Measurements from ENCODE around the gene GADD45B.
"Not testable (repeated sequence)": the region's sequence is repeated elsewhere in the genome, so short reads cannot be mapped to it uniquely, and the experiment has no call there.

Gene GADD45B

DNA sequence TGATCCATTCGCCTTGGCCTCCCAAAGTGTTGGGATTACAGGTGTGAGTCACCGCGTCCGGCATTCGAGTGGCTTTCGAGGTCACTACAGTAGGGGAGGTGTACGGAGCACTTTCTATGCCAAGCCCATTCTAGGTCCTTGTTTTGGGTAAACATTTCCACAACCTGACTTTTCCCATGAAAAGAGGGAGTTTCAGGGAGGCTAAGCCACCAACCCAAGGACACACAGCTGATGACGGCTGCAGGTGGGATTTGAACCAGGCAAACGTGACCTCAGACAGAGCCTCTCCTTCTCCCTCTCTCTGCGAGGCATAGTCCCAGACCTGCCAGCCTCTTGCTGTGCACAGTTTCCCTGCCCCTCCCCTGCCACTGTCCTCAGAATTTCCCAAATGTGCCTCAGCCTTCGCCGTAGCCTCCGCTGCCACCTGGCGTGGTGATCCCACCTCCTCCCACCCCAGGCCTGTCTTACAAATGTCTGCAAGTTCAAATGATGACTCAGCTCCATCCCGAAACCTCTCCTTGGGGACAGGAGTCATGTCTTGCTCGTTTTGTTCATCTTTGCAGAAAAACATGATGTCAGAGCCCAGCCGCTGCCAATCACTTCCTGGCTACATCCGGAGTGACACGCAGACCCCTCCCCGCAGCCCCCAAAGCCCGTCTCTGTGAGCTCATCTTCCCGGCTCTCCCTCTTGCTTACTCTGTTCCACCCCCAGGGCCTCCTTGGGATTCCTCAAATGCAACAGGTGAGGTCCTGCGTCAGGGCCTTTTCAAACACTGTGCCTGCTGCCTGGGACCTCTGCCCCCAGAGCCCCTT, 6.6 kb upstream of the GADD45B start:
- no peak for DNase-seq (ENCODE audit: low read depth)

DNA sequence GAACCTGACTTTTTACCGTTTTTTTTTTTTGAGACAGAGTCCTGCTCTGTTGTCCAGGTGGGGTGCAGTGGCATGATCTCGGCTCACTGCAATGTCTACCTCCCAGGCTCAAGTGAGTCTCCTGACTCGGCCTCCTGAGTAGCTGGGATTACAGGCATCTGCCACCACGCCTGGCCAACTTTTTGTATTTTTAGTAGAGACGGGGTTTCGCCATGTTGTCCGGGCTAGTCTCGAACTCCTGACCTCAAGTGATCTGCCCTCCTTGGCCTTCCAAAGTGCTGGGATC, 6.1 kb upstream of the GADD45B start:
- DNase-seq (ENCODE audit: low read depth) = not testable (repeated sequence)

DNA sequence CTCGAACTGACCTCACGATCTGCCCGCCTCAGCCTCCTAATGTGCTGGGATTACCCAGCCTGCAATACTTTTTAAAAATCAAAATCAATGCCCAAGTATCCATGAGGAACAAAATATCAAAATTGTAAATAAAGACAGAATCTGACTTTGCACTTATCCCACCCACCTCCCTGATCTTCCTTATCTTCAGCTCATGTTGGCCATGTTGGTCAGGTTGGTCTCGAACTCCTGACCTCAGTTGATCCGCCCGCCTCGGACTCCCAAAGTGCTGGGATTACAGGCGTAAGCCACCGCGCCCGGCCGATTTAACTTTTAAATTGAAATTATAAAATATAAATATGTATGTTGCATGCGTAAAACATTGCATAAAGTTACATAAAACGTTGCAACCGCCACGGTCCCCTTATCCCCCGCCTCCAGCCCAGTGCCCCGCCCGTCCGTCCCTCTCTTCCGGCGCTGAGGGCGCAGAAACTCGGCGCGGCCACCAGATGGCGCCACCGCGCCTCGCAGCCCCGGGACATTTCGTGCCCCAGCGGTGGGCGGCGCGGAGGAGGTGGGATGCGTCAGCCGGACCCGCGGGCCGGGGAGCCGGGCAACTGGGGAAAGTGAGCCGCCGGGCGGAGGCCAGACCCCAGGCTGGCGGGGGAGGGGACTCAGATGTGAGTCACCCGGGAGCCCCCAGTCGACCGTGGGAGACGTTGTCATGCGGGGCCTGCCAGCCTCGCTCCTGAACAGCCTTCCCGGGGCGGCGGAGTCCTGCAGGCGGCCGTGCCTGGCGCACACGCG, 1.5 kb upstream of the GADD45B start:
- no peak for DNase-seq (ENCODE audit: low read depth)

DNA sequence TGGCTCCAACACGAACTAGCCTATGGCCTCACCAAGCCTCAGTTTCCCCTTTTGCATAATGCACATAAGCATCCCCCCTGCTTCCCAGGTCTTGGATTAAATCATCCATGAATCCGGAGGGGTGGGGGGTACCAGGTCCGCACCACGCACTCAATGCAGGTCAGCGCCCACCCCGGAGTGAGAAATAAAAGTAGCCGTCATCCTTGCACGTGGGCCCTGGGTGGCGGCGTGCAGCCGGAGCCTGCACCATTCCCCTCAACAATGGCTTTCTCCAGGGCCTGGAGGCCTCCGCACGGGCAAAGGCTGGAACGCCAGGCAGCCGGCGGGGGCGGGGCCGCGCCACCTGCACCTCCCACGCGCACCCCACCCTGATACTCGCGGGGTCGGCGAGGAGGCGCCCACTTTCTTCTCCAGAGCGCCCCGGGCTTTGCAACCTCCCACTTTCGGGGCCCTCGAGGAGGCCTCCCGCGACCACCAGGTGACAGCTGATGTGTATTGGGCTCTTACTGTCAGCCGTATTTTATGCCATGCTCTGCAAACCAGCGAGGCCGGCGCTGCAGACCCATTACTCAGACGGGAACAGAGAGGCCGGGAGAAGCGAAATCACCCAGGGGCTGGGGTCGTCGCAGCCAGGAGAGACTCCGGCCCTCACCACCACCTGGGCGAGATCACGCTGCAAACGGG, 767 bp upstream of the GADD45B start:
- DNase-seq (ENCODE audit: low read depth) = no peak

GRCh38 chr19:2476451-2477140, 669 bp downstream of the GADD45B start:
- no peak for DNase-seq (ENCODE audit: low read depth)

DNA sequence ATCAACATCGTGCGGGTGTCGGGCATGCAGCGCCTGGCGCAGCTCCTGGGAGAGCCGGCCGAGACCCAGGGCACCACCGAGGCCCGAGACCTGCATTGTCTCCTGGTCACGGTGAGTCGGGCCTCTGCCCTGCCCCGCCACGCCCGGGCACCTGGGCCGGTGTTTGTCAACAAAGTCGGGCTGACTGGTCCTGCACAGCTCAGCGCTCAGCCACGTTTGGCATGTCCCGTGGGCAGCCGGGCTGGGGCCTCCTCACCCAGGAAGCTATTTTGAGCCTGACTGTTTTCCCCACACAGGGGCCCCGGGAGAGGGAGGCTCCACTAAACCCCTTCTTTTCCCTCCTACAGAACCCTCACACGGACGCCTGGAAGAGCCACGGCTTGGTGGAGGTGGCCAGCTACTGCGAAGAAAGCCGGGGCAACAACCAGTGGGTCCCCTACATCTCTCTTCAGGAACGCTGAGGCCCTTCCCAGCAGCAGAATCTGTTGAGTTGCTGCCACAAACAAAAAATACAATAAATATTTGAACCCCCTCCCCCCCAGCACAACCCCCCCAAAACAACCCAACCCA, 1.3 kb downstream of the GADD45B start:
- DNase-seq (ENCODE audit: low read depth) = no peak

- DNase-seq (ENCODE audit: low read depth) = no peak
Measured at GRCh38 chr19:2477732-2478191, 1.8 kb downstream of the GADD45B start.

GRCh38 chr19:2478278-2478755, 2.4 kb downstream of the GADD45B start:
- DNase-seq (ENCODE audit: low read depth) = no peak

- DNase-seq (ENCODE audit: low read depth) = no peak
Measured at GRCh38 chr19:2478756-2479555, 3.0 kb downstream of the GADD45B start.

DNA sequence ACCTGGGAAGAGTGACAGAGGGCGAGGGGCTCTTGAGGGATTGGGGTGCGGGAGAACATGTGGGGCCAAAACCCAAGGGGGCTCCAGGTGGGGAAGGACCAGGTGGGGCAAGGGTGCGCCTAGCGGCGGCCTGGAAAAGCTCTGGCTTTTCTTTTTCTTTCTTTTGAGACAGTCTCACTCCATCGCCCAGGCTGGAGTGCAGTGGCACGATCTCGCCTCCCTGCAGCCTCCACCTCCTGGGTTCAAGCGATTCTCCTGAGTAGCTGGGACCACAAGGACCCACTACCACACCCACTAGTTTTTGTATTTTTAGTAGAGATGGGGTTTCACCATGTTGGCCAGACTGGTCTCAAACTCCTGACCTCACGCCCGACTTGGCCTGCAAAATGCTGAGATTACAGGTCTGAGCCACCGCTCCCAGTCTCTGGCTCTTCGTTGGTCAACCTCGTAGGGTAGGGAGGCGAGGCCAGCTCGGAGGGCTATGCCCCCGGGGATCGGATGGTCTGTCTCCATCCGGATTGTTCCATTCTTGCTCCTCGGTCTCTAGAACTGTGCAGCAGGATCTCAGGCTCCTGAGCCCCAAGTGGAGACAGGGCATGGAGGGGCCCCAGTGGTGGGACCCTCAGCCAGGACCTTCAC, 3.7 kb downstream of the GADD45B start:
- no peak for DNase-seq (ENCODE audit: low read depth)

DNA sequence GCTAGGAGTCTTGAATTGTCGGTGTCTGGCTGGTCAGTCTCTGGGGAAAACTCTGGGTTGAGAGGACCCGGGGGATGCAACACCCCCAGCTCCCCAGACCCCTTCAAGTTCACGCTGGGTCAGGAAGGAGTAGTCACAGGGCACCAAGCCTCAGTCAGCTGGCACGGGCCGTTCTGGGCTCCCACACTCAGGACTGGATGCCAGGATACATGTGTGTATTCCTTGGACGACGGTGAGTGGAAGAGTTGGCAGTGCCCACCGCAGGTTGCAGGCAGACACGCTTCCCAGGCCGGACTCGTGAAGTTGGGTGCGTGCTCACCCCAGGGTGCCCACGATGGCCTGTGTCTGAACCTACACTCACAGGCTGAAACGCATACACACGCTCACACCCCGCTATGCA, 5.5 kb downstream of the GADD45B start:
- DNase-seq (ENCODE audit: low read depth) = no peak

DNA sequence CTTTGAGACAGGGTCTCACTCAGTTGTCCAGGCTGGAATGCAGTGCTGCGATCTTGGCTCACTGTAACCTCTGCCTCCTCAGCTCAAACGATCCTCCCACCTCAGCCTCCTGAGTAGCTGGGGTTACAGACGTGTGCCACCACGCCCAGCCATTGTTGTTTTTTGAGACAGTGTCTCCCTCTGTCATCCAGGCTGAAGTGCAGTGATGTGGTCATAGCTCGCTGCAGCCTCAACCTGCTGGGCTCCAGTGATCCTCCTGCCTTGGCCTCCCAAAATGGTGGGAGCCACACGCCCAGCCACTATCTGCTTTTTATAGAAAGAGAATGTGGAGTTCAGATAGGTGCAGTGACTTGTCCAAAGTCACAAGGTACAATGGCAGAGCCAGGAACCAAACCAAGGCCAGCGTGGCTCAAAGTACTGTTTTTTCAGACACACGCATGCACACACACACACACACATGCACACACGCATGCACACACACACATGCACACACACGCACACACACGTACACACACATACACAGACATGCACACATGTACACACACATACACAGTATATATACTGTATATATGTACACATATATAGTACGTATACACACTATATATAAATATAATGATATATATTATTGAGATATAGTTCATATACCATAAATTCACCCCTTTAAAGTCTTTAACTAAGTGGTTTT, 6.6 kb downstream of the GADD45B start:
- DNase-seq (ENCODE audit: low read depth) = no peak

DNA sequence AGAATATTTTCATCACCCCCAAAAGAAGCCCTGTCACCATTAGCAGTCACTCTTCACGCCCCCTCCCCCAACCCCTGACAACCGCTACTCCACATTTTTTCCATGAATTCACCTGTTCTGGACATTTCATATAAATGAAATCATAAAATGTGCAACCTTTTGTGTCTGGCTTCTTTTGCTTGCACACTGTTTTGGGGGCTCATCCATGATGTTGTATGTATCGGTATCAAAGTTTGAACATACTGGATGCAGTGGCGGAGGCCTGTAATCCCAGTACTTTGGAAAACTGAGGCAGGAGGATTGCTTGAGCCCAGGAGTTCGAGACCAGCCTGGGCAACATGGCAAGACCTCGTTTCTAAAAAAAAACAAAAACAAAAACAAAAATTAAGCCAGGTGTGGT, 7.2 kb downstream of the GADD45B start:
- no peak for DNase-seq (ENCODE audit: low read depth)

GRCh38 chr19:2483484-2484151, 7.7 kb downstream of the GADD45B start:
- DNase-seq (ENCODE audit: low read depth) = no peak

DNA sequence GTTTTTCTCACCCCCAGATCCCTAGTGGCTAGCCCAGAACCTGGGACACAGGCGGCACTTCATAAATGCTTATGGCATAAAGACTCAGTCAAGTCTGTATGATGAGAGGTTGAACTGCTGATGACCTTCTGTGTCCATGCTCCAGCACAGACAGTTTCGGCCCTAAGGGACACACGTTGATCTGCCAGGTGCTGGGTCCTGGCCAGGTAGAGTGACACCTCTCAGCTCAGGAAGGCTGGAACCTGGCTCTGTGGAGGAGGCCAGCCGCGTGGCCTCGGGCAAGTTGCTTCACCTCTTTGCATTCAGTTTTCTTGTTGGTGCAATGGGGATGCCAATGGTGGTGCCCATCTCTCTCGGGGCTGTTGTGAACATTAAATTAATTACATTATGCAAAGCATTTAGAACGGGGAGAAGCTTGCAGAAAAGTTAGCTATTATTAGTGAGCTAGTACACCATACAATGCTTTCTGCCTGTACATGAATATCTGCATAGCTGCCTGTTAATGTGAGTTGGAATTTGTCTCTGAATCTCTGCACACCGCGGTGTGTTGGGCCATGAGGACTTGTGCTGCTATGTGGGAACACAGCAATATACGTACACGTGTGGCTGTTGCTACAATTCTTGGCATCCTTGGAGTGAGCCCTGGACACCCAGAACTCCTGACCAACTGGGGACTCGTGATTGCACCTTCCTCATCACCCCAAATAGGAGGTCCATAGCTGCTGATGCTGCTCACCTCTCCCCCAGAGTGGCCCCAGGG, 8.4 kb downstream of the GADD45B start:
- DNase-seq (ENCODE audit: low read depth) = no peak

DNA sequence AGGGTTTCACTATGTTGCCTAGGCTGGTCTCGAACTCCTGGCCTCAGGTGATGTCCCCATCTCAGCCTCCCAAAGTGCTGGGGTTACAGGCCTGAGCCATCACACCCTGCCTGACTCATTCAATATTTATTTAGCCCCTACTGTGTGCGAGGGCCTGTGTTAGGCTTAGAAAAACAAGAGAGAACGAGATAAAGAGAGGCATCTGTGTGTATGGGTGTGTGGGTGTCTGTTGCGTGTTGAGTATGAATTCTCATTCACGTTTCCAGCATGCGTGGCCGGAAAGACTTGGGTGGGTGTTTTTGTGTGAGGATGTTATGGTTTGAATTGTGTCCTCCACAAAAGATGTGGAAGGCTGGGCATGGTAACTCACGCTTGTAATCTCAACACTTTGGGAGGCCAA, 9.5 kb downstream of the GADD45B start:
- DNase-seq (ENCODE audit: low read depth) = no peak

DNA sequence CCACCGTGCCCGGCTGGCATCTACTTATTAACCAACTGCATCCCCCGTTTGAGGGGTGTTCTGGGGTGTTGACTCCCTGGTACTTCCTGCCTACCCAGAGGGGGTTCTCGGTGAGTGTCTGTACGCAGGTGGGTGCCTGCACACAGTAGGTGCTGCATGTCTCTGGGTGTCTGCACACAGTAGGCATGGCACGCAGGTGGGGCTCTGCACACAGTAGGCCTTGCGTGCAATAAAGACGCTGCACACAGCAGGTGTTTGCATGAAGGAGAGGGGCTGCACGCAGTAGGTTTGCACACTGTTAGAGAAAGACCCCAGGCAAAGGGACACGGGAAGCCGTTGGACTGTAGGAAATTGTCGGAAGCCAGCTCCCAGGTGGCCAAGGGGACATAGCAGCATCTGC, 11.2 kb downstream of the GADD45B start:
- no peak for DNase-seq (ENCODE audit: low read depth)

- no peak for DNase-seq (ENCODE audit: low read depth)
Measured at GRCh38 chr19:2487842-2488241, 11.9 kb downstream of the GADD45B start.

Measured in non-pigmented ciliary epithelial cell (primary cell).